Prostate gland (tissue), 2 donors: Measurements from ENCODE around the gene MARK2.

ENCODE experiments used
- POLR2A ChIP-seq: fragments of 450-650 bp; IDR thresholded peaks from one replicate; pipeline ENCODE4 v1.6.1; 2016; ENCODE audit warnings: antibody characterized with exemption, mild to moderate bottlenecking
- TF ChIP-seq, protein P1 (sequence below), 4 experiments: fragments of 200-600 bp in 2 of 4; fragments of 450-650 bp in 2 of 4; sonication (generic) in 2 of 4; IDR thresholded peaks; 1 replicate in 3 of 4; 2 replicates in 1 of 4; pipeline ENCODE4 v1.5.1; 2016 to 2019; ENCODE audit warnings: antibody characterized with exemption in 4 of 4, mild to moderate bottlenecking in 2 of 4, moderate library complexity in 2 of 4

- TF ChIP-seq POLR2A, result no peak
- TF ChIP-seq, protein P1, sequence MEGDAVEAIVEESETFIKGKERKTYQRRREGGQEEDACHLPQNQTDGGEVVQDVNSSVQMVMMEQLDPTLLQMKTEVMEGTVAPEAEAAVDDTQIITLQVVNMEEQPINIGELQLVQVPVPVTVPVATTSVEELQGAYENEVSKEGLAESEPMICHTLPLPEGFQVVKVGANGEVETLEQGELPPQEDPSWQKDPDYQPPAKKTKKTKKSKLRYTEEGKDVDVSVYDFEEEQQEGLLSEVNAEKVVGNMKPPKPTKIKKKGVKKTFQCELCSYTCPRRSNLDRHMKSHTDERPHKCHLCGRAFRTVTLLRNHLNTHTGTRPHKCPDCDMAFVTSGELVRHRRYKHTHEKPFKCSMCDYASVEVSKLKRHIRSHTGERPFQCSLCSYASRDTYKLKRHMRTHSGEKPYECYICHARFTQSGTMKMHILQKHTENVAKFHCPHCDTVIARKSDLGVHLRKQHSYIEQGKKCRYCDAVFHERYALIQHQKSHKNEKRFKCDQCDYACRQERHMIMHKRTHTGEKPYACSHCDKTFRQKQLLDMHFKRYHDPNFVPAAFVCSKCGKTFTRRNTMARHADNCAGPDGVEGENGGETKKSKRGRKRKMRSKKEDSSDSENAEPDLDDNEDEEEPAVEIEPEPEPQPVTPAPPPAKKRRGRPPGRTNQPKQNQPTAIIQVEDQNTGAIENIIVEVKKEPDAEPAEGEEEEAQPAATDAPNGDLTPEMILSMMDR (IDR thresholded peaks at IDR 0.05), result no peak
Measured at GRCh38 chr11:63920126-63920938, 81.4 kb downstream of the MARK2 start.
